DND-41 (cell line): ENCODE measurements around the gene SPDEF.

ENCODE experiments used
- CTCF ChIP-seq: IDR thresholded peaks from 2 replicates; pipeline ENCODE4 v1.5.1; 2012; ENCODE audit warnings: borderline replicate concordance, low read length, moderate library complexity, mild to moderate bottlenecking; ENCODE audit not compliant: poor library complexity, severe bottlenecking; ENCODE audit errors: extremely low read depth
- EZH2 ChIP-seq: IDR thresholded peaks from 3 replicates; pipeline ENCODE4 v1.6.1; 2012; ENCODE audit warnings: borderline replicate concordance, low read depth, mild to moderate bottlenecking, moderate library complexity, low read length, inconsistent platforms; ENCODE audit not compliant: severe bottlenecking

GRCh38 chr6:34496103-34496685, 59.9 kb downstream of the SPDEF start:
- no peak for TF ChIP-seq CTCF
- TF ChIP-seq EZH2: no peak
